Measurements from ENCODE around the gene EPN3. TPM values are rescaled to one million over a fixed set of nuclear protein-coding genes. Genes with fewer than 3 reads are reported as not detected.

EPN3 gene
- total RNA-seq, 1 donor from 2014 or later, result 21.9 TPM

DNA sequence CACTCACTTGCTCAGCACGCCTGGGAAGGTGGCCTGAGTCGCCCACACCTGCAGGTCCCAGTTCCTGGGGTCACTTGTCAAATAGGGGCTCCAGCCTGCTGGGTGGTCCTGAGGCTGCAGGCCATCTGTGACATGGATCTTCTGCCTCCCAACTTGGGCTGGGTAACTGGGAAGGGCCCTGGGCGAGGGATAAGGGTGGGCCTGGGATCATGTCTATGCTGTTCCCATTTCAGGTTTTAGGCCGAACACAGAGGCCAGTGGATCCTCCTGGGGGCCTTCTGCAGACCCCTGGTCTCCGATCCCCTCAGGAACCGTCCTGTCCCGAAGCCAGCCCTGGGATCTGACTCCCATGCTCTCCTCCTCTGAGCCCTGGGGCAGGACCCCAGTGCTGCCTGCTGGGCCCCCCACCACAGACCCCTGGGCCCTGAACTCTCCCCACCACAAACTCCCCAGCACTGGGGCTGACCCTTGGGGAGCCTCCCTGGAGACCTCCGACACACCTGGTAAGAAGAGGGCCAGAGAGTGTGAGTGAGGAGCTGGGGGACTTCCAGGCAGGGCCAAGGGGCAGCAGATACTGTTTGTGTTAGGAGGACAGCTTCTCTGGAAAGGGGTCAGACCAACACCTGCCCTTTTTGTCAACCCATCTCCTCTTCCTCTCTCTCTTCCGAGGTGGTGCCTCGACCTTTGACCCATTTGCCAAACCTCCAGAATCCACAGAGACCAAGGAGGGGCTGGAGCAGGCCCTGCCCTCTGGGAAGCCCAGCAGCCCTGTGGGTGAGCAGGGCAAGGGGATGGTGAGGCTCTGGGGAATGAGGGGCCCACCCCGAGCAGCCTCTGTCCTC lies 8.2 kb downstream of the EPN3 start:
- Histone ChIP-seq H3K36me3 (peaks cover 0 to 10% of the 10 kb centered on the region in 2 donors), H3K4me3 (peak overlapping the region in 1 of 2 donors; percentile 50), H3K4me1 (peaks cover 30% of the 10 kb centered on the region), H3K9me3 (no peaks in the 10 kb centered on the region), H3K27ac (peak overlapping the region; percentile 76), H3K27me3 (no peaks in the 10 kb centered on the region)
- DNase-seq (ENCODE audit: extremely low spot score in 2 of 2), result no peak
- no peak for TF ChIP-seq POLR2A (IDR thresholded peaks at IDR 0.05)
- no peak for TF ChIP-seq POLR2AphosphoS5 (IDR thresholded peaks at IDR 0.05; ENCODE audit: insufficient read depth in 1 of 2, low read depth in 1 of 2)
- TF ChIP-seq, protein P1, sequence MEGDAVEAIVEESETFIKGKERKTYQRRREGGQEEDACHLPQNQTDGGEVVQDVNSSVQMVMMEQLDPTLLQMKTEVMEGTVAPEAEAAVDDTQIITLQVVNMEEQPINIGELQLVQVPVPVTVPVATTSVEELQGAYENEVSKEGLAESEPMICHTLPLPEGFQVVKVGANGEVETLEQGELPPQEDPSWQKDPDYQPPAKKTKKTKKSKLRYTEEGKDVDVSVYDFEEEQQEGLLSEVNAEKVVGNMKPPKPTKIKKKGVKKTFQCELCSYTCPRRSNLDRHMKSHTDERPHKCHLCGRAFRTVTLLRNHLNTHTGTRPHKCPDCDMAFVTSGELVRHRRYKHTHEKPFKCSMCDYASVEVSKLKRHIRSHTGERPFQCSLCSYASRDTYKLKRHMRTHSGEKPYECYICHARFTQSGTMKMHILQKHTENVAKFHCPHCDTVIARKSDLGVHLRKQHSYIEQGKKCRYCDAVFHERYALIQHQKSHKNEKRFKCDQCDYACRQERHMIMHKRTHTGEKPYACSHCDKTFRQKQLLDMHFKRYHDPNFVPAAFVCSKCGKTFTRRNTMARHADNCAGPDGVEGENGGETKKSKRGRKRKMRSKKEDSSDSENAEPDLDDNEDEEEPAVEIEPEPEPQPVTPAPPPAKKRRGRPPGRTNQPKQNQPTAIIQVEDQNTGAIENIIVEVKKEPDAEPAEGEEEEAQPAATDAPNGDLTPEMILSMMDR (IDR thresholded peaks at IDR 0.05), result no peak
- intact Hi-C loops (cut with DNase I), result loop anchor here (5.0 kb wide), 1 partner anchor 58 kb away; no protein-coding TSS in a partner anchor

DNA sequence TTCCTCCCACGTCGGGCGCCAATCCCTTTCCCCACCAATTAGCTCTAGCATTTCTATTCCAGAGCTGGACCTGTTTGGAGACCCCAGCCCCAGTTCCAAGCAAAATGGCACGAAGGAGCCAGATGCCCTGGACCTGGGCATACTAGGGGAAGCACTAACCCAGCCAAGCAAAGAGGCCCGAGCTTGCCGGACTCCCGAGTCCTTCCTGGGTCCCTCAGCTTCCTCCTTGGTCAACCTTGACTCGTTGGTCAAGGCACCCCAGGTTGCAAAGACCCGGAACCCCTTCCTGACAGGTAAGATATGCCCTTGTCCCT lies 8.8 kb downstream of the EPN3 start:
- Histone ChIP-seq H3K4me3 (peak overlapping the region; percentile 50 to 56), H3K27me3 (no peaks in the 10 kb centered on the region), H3K4me1 (peaks cover 30% of the 10 kb centered on the region), H3K27ac (peak overlapping the region; percentile 76), H3K9me3 (no peaks in the 10 kb centered on the region), H3K36me3 (peaks cover 0 to 10% of the 10 kb centered on the region in 2 donors)
- intact Hi-C loops (cut with DNase I), result loop anchor here (5.0 kb wide), 1 partner anchor 59 kb away; no protein-coding TSS in a partner anchor
- TF ChIP-seq POLR2AphosphoS5 (IDR thresholded peaks at IDR 0.05; ENCODE audit: insufficient read depth in 1 of 2, low read depth in 1 of 2) (no peak), POLR2A (IDR thresholded peaks at IDR 0.05) (no peak)
- TF ChIP-seq, protein P1 (IDR thresholded peaks at IDR 0.05), result no peak
- no peak for DNase-seq (ENCODE audit: extremely low spot score in 2 of 2)

DNA sequence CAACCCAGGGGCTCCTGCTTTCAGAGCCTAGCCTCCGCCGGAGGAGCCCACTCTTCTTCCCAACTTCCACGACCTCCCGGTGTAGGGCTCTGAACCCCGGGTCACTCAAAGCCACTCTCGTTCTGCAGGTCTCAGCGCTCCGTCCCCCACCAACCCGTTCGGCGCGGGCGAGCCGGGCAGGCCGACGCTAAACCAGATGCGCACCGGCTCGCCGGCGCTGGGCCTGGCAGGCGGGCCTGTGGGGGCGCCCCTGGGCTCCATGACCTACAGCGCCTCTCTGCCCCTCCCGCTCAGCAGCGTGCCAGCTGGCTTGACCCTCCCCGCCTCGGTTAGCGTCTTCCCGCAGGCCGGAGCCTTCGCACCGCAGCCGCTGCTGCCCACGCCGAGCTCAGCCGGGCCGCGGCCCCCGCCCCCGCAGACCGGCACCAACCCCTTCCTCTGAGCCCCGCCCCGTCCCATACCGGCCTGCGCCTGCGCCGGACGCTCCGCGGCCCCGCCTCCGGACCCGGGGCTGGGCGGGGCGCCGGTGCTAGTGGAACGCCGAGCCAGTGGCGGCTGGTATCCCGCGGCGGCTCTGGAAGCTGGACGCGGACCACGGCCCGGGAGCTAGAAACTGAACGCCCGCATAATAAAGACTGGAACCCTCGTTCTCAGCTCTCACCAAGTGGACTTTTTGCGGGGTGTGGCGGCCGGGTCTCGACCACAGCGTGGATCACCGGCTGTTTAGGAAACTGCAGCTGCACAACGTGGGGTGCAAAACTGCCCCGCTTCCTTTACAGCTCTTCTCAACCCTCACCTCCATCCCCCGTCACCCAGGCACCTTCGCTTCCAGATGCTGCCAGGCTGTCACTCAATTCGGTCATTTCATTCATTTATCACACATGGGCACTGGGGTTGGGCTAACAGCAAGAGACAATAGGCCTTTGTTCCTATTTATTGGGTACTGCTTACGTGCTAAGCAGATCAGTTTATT lies 9.5 kb downstream of the EPN3 start:
- H3K4me3 ChIP-seq, result peak overlapping the region; percentile 50 to 56
- peaks cover 35% of the 10 kb centered on the region for H3K4me1 ChIP-seq

DNA sequence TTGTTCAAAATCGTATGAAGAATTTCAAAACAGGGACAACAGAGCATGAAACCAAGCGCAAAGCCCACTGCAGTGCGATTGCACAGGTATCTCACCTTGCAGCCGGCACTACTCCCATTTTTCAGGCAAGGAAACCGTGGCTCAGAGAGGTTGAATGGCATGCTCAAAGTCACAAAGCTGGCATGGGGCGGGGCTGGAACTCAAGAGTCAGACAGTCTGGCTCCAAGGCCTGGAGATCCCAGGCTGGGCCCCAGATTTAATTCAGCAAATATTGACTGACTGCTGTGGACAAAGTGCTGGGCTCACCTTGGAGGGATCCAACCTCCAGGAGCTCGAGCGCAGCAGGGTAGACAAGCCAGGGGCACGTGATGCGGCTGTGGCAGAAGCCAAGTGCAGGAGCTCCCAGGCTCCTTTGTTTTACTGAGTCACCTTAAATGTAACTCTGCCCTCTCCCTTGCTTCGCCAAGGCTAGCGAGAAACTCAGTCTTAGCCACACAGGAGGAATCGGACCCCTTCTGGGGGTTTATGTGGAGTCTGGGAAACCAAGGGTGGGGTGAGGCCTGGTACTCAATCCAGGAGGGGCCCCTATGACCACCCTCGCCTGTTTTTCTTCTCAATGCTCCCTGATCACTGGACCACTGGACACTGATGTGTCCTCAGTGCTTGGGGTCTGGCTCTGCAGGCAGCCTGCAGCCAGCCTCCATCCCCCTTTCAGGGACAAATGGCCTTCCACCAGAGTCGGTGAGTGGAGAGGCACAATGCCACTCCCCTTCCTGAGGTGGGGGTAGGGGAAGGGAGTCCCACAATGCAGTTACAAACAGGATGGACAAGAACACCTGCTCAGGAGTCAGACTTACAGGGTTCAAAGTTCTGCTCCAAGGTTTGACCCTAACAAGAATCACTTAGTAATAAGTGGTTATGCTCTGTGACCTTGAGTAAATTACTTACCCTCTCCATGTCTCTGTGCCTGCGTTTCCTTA lies 10.6 kb downstream of the EPN3 start:
- peaks cover 45% of the 10 kb centered on the region for H3K4me1 ChIP-seq
- H3K4me3 ChIP-seq, result peak overlapping the region in 1 of 2 donors; percentile 50
- H3K27me3 ChIP-seq, result no peaks in the 10 kb centered on the region
- peak in 1 of 2 donors; percentile 30 for TF ChIP-seq POLR2AphosphoS5 (IDR thresholded peaks at IDR 0.05; ENCODE audit: insufficient read depth in 1 of 2, low read depth in 1 of 2)
- TF ChIP-seq POLR2A (IDR thresholded peaks at IDR 0.05), result no peak
- TF ChIP-seq, protein P1 (IDR thresholded peaks at IDR 0.05), result no peak
- peaks cover 0 to 8% of the 10 kb centered on the region in 2 donors for H3K36me3 ChIP-seq
- DNase-seq (ENCODE audit: extremely low spot score in 2 of 2), result no peak
- intact Hi-C loops (cut with DNase I), result loop anchor here (5.0 kb wide), 1 partner anchor 61 kb away; no protein-coding TSS in a partner anchor
- H3K9me3 ChIP-seq, result no peaks in the 10 kb centered on the region
- no peak overlapping the region for H3K27ac ChIP-seq

More for the DNA sequence above, 9.5 kb downstream of the EPN3 start:
- intact Hi-C loops (cut with DNase I), result loop anchor here (5.0 kb wide), 1 partner anchor 60 kb away; no protein-coding TSS in a partner anchor
- no peak for DNase-seq (ENCODE audit: extremely low spot score in 2 of 2)
- Histone ChIP-seq H3K36me3 (peaks cover 0 to 10% of the 10 kb centered on the region in 2 donors), H3K27ac (peak overlapping the region; percentile 76), H3K27me3 (no peaks in the 10 kb centered on the region), H3K9me3 (no peaks in the 10 kb centered on the region)
- TF ChIP-seq, protein P1 (IDR thresholded peaks at IDR 0.05), result peak in 1 of 3 experiments; percentile 13
- TF ChIP-seq POLR2A (IDR thresholded peaks at IDR 0.05) (peak in 1 of 2 donors; percentile 25), POLR2AphosphoS5 (IDR thresholded peaks at IDR 0.05; ENCODE audit: insufficient read depth in 1 of 2, low read depth in 1 of 2) (peak in 1 of 2 donors; percentile 60)
